ENCODE results near the gene SASH1. TPM values are rescaled to one million over a fixed set of nuclear protein-coding genes. Genes with fewer than 3 reads are reported as not detected.

The SASH1 gene
- total and polyA plus RNA-seq, 2 of the 8 experiments (the other 6 are each of a cell fraction or from before 2014, with no cell fraction given), result 6.0 to 20.2 TPM

DNA sequence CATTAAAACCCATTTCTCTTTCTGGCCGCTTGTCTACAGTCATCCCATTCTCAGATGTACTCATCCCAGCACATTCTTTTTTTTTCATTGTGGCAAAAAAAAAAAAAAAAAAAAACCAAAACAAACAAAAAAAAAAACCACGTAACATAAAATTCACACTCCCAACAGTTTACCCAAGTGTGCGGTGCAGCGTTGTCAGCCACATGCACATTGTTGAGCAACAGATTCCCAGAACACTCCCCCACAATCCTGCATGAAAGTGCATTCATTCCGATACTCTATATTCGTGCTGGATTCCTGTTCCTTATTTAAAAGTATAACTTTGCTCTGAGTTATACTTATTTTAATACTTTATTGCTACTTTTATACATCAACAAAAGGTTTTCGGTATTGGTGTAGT is 96.0 kb downstream of the SASH1 start (continued):
- TF ChIP-seq SIN3A (conservative IDR thresholded peaks at IDR 0.05 in 1 of 2, IDR thresholded peaks at IDR 0.05 in 1 of 2; ENCODE audit: low read depth in 1 of 2, low read length in 2 of 2) (no peak), CHD1 (IDR thresholded peaks at IDR 0.05; ENCODE audit: low read depth, low read length) (no peak), POLR2A (IDR thresholded peaks at IDR 0.05; ENCODE audit: control extremely low read depth in 1 of 2, low read depth in 2 of 2, low read length in 2 of 2) (no peak)
- TF ChIP-seq, protein P1, sequence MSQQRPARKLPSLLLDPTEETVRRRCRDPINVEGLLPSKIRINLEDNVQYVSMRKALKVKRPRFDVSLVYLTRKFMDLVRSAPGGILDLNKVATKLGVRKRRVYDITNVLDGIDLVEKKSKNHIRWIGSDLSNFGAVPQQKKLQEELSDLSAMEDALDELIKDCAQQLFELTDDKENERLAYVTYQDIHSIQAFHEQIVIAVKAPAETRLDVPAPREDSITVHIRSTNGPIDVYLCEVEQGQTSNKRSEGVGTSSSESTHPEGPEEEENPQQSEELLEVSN (IDR thresholded peaks at IDR 0.05), result no peak

All from H1 (cell line).